HepG2 (cell line): ENCODE data around the gene CKS1B. TPM values are rescaled to one million over a fixed set of nuclear protein-coding genes. Genes with fewer than 3 reads are reported as not detected.

Experiments used
- ATAC-seq: fragments of 200-7000 bp; cut with Tn5 transposase; 3 replicates; pipeline ENCODE4 v1.9.1; 2020; ENCODE audit warnings: mild to moderate bottlenecking, moderate library complexity
- BruUV-seq: library from RNA; stranded (reverse); fragments of 400-500 nt; replicated peaks from 2 replicates; lab custom pipeline; 2021; lab: Mats Ljungman, UMichigan
- CTCF ChIA-PET: fragments of 300-600 bp; formaldehyde crosslinking; extraction: SDS; loops from one replicate; lab custom pipeline; 2021; ENCODE audit warnings: low total read pairs, inconsistent platforms, low intra/inter-chr PET ratio; lab: Yijun Ruan, JAX
- POLR2A ChIA-PET: fragments of 350-600 bp; sonication (Branson Sonifier 250); formaldehyde crosslinking; loops from one replicate; lab custom pipeline; 2020; ENCODE audit warnings: antibody characterized with exemption, inconsistent platforms; lab: Yijun Ruan, JAX
- DNase-seq: peaks from one replicate; pipeline ENCODE4 v3.0.0-alpha.2; 2015; ENCODE audit warnings: low spot score
- FAIRE-seq: peaks from 3 replicates; lab custom pipeline; 2011; peaks lifted over from hg19 to GRCh38; lab: Jason Lieb, UNC
- H2AFZ ChIP-seq: one replicate; pipeline ENCODE4 v1.6.1; 2011; ENCODE audit warnings: low read length, inconsistent platforms
- H3K27ac ChIP-seq: fragments of 300-600 bp; 3 replicates; pipeline ENCODE4 v1.8.0; 2011; ENCODE audit warnings: mixed run types, mild to moderate bottlenecking, mixed read lengths, low read length, inconsistent platforms; ENCODE audit not compliant: insufficient read depth; ENCODE audit errors: extremely low read length
- H3K27me3 ChIP-seq, 2 experiments: fragments of 200-600 bp in 1 of 2; 2 replicates in 1 of 2; 3 replicates in 1 of 2; pipeline versions ENCODE4 v1.6.0 to v1.8.0; 2011; ENCODE audit warnings: low read length in 2 of 2, mild to moderate bottlenecking in 2 of 2, moderate library complexity in 2 of 2, inconsistent platforms in 1 of 2; ENCODE audit not compliant: insufficient read depth in 2 of 2, control insufficient read depth in 1 of 2
- H3K36me3 ChIP-seq, 2 experiments: fragments of 200-600 bp in 1 of 2; replicated peaks in 1 of 2; 2 replicates in 1 of 2; 3 replicates in 1 of 2; pipeline versions ENCODE4 v1.5.1 to v1.8.0; 2011; ENCODE audit warnings: low read length in 2 of 2, inconsistent platforms in 1 of 2; ENCODE audit not compliant: insufficient read depth in 2 of 2, control insufficient read depth in 1 of 2
- H3K4me1 ChIP-seq: 2 replicates; pipeline ENCODE4 v1.5.1; 2012; ENCODE audit warnings: low read length, inconsistent platforms; ENCODE audit not compliant: insufficient read depth
- H3K4me2 ChIP-seq: 2 replicates; pipeline ENCODE4 v1.6.0; 2011; ENCODE audit warnings: low read depth, low read length, inconsistent platforms
- H3K4me3 ChIP-seq, 3 experiments: fragments of 200-600 bp in 1 of 3; sonication (generic), shearing (Covaris generic) in 1 of 3; replicated peaks in 1 of 3; 2 replicates each; pipeline ENCODE4 v1.5.1; 2011 to 2016; ENCODE audit warnings: low read length in 3 of 3, inconsistent platforms in 2 of 3, low read depth in 2 of 3, mild to moderate bottlenecking in 2 of 3, control low read depth in 1 of 3, mixed read lengths in 1 of 3; ENCODE audit not compliant: insufficient read depth in 1 of 3
- H3K79me2 ChIP-seq: one replicate; pipeline ENCODE4 v1.6.1; 2011; ENCODE audit warnings: low read length, inconsistent platforms; ENCODE audit not compliant: insufficient read depth
- H3K9ac ChIP-seq: 2 replicates; pipeline ENCODE4 v1.6.0; 2011; ENCODE audit warnings: mild to moderate bottlenecking, low read depth, low read length, inconsistent platforms; ENCODE audit not compliant: insufficient read depth
- H3K9me3 ChIP-seq: 2 replicates; pipeline ENCODE4 v1.5.1; 2012; ENCODE audit warnings: mild to moderate bottlenecking, low read length
- H4K20me1 ChIP-seq: 2 replicates; pipeline ENCODE4 v1.6.0; 2011; ENCODE audit warnings: inconsistent platforms, mild to moderate bottlenecking, low read length, moderate library complexity; ENCODE audit not compliant: insufficient read depth
- TP53 ChIP-seq: sonication (generic); formaldehyde crosslinking; conservative IDR thresholded peaks from 2 replicates; pipeline ENCODE4 v1.4.0; 2020; ENCODE audit warnings: missing genetic modification reagents
- ZBTB1 ChIP-seq: sonication (generic); formaldehyde crosslinking; IDR thresholded peaks from 2 replicates; pipeline ENCODE4 v1.4.0; 2020; ENCODE audit warnings: missing genetic modification reagents, borderline replicate concordance
- ZNF879 ChIP-seq: sonication (generic); formaldehyde crosslinking; IDR thresholded peaks from 2 replicates; pipeline ENCODE4 v1.8.1; 2023; ENCODE audit warnings: missing genetic modification reagents
- WGBS: methylation state at CpG from one replicate; pipeline ENCODE4 v1.1.6; 2017; ENCODE audit warnings: low lambda C conversion rate; 5-methylcytosine and 5-hydroxymethylcytosine counted together
- in situ Hi-C: cut with HindIII; loops from 2 replicates; pipeline ENCODE4 v1.10.0; 2017; ENCODE audit warnings: low pct_unique_long_range_greater_than_20kb; ENCODE audit not compliant: extremely low pct_ligation_motif_present
- intact Hi-C: fragments of 100-400 bp; cut with micrococcal nuclease; formaldehyde crosslinking; loops from one replicate; pipeline ENCODE4 v1.10.0; 2022; ENCODE audit not compliant: unreplicated experiment
- polyA plus RNA-seq, 8 experiments: library from polyadenylated mRNA; depleted of rRNA in 3 of 8; stranded (reverse) in 7 of 8; unstranded in 1 of 8; fragments of >200 nt; fragmentation: Illumina TruSeq in 4 of 8; extraction: Trizol in 4 of 8; gene quantifications; 2 replicates each; pipeline versions ENCODE4 v1.2.1 to v1.2.3, GENCODE V29; 2011 to 2016; ENCODE audit warnings: low read depth in 4 of 8, missing spikeins in 1 of 8, mixed read lengths in 1 of 8; ENCODE audit not compliant: insufficient read depth in 1 of 8
- total RNA-seq, 5 experiments: library from RNA; depleted of rRNA; stranded (reverse); fragments of >200 nt; fragmentation: Illumina TruSeq; extraction: Trizol; gene quantifications; 2 replicates each; pipeline ENCODE4 v1.2.3, GENCODE V29; 2016; ENCODE audit warnings: low read depth in 1 of 5
- TF ChIP-seq, protein P1 (sequence below): IDR thresholded peaks from 2 replicates; pipeline ENCODE4 v1.6.1; 2016; ENCODE audit warnings: missing compliant biosample characterization, missing genetic modification reagents, borderline replicate concordance
- TF ChIP-seq, protein P2 (sequence below): sonication (generic); formaldehyde crosslinking; IDR thresholded peaks from 2 replicates; pipeline ENCODE4 v1.5.0; 2020; ENCODE audit warnings: mild to moderate bottlenecking, missing genetic modification reagents, moderate library complexity

Gene CKS1B
- total and polyA plus RNA-seq, 2 of the 13 experiments (the other 11 are each of a cell fraction or from before 2014, with no cell fraction given) = 217 to 222 TPM

DNA sequence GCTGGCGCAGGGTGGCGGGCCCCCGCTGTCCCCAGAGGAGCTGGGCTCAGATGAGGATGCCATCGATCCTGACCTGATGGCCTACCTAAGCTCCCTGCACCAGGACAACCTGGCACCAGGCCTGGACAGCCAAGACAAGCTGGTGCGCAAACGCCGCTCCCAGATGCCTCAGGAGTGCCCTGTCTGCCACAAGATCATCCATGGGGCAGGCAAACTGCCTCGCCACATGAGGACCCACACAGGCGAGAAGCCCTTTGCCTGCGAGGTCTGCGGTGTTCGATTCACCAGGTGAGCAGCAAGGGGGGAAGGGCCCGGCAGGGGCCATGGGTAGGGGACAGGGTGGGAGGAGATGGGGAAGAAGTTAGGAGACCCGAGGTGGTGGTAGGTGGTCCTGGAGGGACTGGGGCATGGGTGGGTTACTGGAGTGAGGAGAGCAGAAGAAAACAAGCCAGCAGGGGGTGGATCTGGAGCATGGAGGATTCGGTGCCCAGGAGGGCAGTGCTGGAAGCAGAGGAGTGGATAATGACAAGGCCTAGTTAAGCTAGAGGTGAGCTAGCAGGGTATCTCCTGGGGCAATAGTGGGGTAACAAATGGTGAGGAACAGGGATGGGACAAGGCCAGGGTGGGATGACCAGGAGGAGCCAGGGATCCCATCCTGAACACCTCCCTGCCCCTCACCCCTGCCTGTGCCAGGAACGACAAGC lies 41.2 kb downstream of the CKS1B start:
- CTCF ChIA-PET = no interaction called here
- intact Hi-C loops (no loop called here), in situ Hi-C loops (no loop called here)
- Histone ChIP-seq H3K36me3 (peaks cover 8 to 27% of the 10 kb centered on the region in 2 experiments; a peak in 4 of 5 replicates), H3K9ac (no peak overlapping the region), H3K4me1 (peaks cover 54% of the 10 kb centered on the region), H3K9me3 (no peaks in the 10 kb centered on the region), H3K4me2 (no peak overlapping the region)
- ATAC-seq (no peak), DNase-seq (no peak)
- POLR2A ChIA-PET = interaction anchor here (2.2 to 8.2 kb wide), 3 partner anchors 13 to 43 kb away, joined by 10 to 90 read pairs (median 18); partner anchors contain the start of genes FLAD1 and ZBTB7B
- WGBS = 96% methylated on average over 11 of the region's 16 CpGs
- TF ChIP-seq, protein P1, sequence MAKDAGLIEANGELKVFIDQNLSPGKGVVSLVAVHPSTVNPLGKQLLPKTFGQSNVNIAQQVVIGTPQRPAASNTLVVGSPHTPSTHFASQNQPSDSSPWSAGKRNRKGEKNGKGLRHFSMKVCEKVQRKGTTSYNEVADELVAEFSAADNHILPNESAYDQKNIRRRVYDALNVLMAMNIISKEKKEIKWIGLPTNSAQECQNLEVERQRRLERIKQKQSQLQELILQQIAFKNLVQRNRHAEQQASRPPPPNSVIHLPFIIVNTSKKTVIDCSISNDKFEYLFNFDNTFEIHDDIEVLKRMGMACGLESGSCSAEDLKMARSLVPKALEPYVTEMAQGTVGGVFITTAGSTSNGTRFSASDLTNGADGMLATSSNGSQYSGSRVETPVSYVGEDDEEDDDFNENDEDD (CRISPR knock-in tag) = no peak
- TF ChIP-seq TP53 (CRISPR knock-in tag) (no peak), ZNF879 (CRISPR knock-in tag) (no peak), ZBTB1 (CRISPR knock-in tag) (no peak)
- TF ChIP-seq, protein P2, sequence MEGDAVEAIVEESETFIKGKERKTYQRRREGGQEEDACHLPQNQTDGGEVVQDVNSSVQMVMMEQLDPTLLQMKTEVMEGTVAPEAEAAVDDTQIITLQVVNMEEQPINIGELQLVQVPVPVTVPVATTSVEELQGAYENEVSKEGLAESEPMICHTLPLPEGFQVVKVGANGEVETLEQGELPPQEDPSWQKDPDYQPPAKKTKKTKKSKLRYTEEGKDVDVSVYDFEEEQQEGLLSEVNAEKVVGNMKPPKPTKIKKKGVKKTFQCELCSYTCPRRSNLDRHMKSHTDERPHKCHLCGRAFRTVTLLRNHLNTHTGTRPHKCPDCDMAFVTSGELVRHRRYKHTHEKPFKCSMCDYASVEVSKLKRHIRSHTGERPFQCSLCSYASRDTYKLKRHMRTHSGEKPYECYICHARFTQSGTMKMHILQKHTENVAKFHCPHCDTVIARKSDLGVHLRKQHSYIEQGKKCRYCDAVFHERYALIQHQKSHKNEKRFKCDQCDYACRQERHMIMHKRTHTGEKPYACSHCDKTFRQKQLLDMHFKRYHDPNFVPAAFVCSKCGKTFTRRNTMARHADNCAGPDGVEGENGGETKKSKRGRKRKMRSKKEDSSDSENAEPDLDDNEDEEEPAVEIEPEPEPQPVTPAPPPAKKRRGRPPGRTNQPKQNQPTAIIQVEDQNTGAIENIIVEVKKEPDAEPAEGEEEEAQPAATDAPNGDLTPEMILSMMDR (CRISPR knock-in tag) = no peak
- TF ChIP-seq, all 625 proteins: peak for 0
- H3K27ac ChIP-seq = no peak overlapping the region
- no peak for FAIRE-seq
- peaks cover 2% of the 10 kb centered on the region for H3K79me2 ChIP-seq
- no peaks in the 10 kb centered on the region for H3K27me3 ChIP-seq
- no peak overlapping the region for H2AFZ ChIP-seq
- H3K4me3 ChIP-seq = no peak overlapping the region
- no TSS peak for BruUV-seq
- peaks cover 8% of the 10 kb centered on the region; the same call in 1 of the 2 replicates for H4K20me1 ChIP-seq
